Stimulated activated CD8-positive, alpha-beta memory T cell treated with anti-CD3 and anti-CD28 coated beads, Interleukin-4, amount 100 ng/mL, for 1 hour (primary cell): Measurements from ENCODE around the gene HMGB2.

Experiments
- DNase-seq, 2 donors: peaks; one replicate each; pipeline ENCODE4 v3.0.0-alpha.2; 2020; ENCODE audit warnings: low read depth in 2 of 2, low spot score in 1 of 2

HMGB2 gene

DNA sequence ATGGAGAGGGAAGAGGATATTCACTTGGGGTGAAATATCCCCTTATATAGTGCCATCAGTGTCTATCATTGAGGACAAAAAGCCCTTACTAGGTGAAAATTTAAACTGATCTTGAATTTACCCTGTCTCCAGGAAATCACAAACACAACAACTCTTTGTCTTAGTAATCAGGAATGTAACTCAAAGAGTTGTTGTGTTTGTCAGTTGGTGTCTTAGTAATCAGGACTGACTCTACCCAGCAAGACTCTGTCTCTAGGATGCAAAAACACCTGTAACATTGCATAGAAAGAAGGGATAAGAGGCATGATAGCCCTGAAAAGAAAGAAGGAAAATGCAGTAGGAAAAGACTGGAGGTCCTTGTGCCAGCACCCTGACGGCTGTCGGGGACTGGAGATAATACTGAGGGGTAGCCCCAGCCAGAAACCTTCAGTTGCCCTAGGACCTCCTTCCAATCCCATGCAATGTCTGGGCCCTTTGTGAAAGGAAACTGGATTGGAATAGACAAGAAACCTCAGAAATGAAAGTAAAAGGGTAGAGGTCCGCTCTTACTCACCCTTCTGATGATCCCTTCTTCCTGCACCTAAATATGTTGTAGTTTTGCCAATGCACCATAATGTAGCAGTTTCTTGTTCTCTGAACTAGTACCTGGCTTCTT is 45.3 kb downstream of the HMGB2 start:
- DNase-seq: no peak

DNA sequence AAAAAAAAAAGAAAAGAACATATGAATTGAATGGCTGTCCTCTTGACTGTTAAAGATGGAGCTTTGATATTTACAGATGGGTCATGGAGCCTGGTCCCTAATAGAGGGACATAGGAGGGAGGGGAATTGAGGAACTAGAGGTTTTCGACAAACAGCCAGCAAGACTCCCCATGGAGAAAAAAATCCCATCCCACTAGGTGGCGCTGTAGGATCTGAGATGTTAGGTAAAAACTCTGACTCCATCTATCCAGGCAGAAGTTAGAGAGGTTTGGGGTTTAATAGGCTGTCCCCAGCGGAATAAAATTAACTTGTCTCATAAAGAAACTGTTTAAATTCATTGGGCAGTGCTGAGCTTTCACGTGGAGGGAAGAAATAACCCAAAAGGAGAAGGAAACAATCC is 45.9 kb downstream of the HMGB2 start:
- peak; percentile 41 to 47 for DNase-seq

DNA sequence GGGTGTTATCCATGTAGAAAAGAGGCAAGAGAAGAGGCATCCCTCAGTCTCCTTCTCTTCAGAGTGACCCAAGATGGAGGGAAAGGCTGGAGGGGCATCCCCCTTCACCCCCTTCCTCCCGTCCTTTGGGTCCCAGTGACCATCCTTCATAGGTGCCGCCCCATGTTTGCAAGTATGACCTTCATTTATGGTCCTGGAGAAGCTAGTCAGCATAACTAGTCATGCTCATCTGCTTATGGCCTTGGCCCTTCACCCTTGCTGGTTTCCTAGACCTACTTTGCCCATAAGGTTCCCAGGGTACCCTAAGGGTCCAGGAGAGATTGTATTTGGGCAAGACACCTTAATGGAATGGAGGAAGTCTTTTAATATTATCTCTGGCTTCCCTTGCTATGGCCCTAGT is 46.7 kb downstream of the HMGB2 start:
- DNase-seq: no peak

DNA sequence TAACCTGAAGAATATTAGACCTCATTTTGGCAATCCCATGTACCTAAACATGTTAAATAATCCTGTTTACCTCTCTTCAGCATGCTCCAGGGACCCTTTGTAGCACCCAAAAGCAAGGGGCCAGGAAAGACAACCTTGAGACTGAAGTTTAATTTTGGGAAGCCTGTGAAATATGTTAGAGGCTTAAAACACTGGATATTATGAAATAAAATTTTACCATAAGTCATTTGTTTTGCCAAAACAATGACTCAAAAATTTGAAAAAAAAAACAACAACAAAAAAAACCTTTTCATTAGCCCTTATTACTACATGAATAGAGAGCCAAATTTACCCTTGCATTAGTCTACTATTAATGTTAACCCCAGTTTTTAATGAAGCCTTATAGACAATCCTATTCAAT is 49.7 kb downstream of the HMGB2 start:
- DNase-seq: no peak

DNA sequence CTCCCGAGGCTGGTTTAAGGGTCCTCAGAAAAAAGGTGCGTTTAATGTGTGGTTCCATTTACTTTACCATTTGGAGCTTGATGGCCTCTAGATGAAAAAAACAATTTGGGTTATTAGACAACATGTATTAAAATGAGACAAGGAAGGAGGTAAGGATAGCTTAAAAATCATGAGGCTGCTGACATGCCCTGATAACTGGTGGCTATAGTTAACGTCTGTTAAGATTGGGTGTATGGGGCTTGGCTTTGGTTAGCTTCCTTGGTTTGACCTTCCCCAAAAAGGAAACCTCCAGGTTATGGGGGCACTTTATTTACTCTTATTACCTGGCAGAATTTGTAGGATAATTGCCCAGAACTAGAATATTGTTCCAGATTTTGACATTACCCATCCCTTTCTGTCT is 51.5 kb downstream of the HMGB2 start:
- DNase-seq: no peak

DNA sequence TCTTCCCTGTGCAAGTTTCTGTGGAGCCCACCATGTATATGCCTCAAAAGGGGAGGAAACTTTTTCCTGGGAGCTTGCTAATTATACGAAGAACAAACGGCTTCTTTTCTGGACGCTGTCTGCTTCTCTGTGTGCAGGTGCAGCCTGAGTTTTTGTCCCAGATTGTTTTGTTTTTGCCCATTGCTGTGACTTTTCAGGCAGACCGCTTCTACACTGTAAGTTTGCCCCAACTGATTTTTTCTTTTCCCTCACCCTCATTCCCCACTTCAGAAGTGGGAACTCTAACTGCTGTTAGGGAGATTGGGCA is 51.9 kb downstream of the HMGB2 start:
- DNase-seq: no peak

GRCh38 chr4:173281406-173282255 is 52.5 kb downstream of the HMGB2 start:
- DNase-seq: no peak
